HEK293 (cell line): ENCODE results near the gene MYO1G.
A peak's percentile ranks its signal among the peaks of the same experiment; 100 is the strongest.

Source experiments
- CTCF ChIP-seq: fragments of 450-650 bp; formaldehyde crosslinking; IDR thresholded peaks from 2 replicates; pipeline ENCODE4 v1.5.1; 2016; ENCODE audit warnings: missing biosample characterization, missing genetic modification characterization
- PRDM10 ChIP-seq: fragments of 450-650 bp; formaldehyde crosslinking; IDR thresholded peaks from 2 replicates; pipeline ENCODE4 v1.5.1; 2016; ENCODE audit warnings: missing biosample characterization, missing genetic modification characterization
- PRDM6 ChIP-seq: fragments of 450-650 bp; formaldehyde crosslinking; IDR thresholded peaks from 2 replicates; pipeline ENCODE4 v1.5.1; 2017; ENCODE audit warnings: missing biosample characterization, missing genetic modification characterization
- ZBTB49 ChIP-seq: fragments of 450-650 bp; formaldehyde crosslinking; IDR thresholded peaks from 2 replicates; pipeline ENCODE4 v1.5.1; 2016; ENCODE audit warnings: missing biosample characterization, missing genetic modification characterization, low read depth
- ZNF26 ChIP-seq: fragments of 450-650 bp; formaldehyde crosslinking; IDR thresholded peaks from 2 replicates; pipeline ENCODE4 v1.5.1; 2016; ENCODE audit warnings: missing biosample characterization, missing genetic modification characterization
- ZNF274 ChIP-seq, 2 experiments: fragments of 200-500 bp in 1 of 2; fragments of 450-650 bp in 1 of 2; sonication (Bioruptor generic) in 1 of 2; formaldehyde crosslinking in 1 of 2; IDR thresholded peaks; 2 replicates each; pipeline versions ENCODE4 v1.5.1 to v1.6.1; 2014 to 2016; ENCODE audit warnings: borderline replicate concordance in 1 of 2, inconsistent platforms in 1 of 2, low read length in 1 of 2, missing biosample characterization in 1 of 2, missing genetic modification characterization in 1 of 2
- ZNF302 ChIP-seq: fragments of 450-650 bp; formaldehyde crosslinking; IDR thresholded peaks from 2 replicates; pipeline ENCODE4 v1.5.1; 2016; ENCODE audit warnings: missing biosample characterization, missing genetic modification characterization, low read depth
- ZNF350 ChIP-seq: fragments of 450-650 bp; formaldehyde crosslinking; IDR thresholded peaks from 2 replicates; pipeline ENCODE4 v1.5.0; 2017; ENCODE audit warnings: missing biosample characterization, mild to moderate bottlenecking, missing genetic modification characterization
- ZNF488 ChIP-seq: fragments of 450-650 bp; formaldehyde crosslinking; IDR thresholded peaks from 2 replicates; pipeline ENCODE4 v1.5.1; 2016; ENCODE audit warnings: missing biosample characterization, missing genetic modification characterization
- ZNF518A ChIP-seq: fragments of 450-650 bp; formaldehyde crosslinking; conservative IDR thresholded peaks from 2 replicates; pipeline ENCODE4 v1.5.1; 2016; ENCODE audit warnings: low read depth, missing biosample characterization, missing genetic modification characterization
- ZNF521 ChIP-seq: fragments of 450-650 bp; formaldehyde crosslinking; IDR thresholded peaks from 2 replicates; pipeline ENCODE4 v1.5.1; 2017; ENCODE audit warnings: missing biosample characterization, mild to moderate bottlenecking, missing genetic modification characterization
- ZNF626 ChIP-seq: fragments of 450-650 bp; sonication (Bioruptor Pico); formaldehyde crosslinking; IDR thresholded peaks from 2 replicates; pipeline ENCODE4 v1.5.1; 2018; ENCODE audit warnings: missing biosample characterization, missing genetic modification characterization, inconsistent platforms
- ZNF639 ChIP-seq: fragments of 450-650 bp; formaldehyde crosslinking; IDR thresholded peaks from 2 replicates; pipeline ENCODE4 v1.5.1; 2016; ENCODE audit warnings: missing biosample characterization, missing genetic modification characterization
- ZNF660 ChIP-seq: fragments of 450-650 bp; IDR thresholded peaks from 2 replicates; pipeline ENCODE4 v1.5.1; 2018; ENCODE audit warnings: missing biosample characterization, mild to moderate bottlenecking, missing genetic modification characterization
- ZNF707 ChIP-seq: fragments of 450-650 bp; formaldehyde crosslinking; IDR thresholded peaks from 2 replicates; pipeline ENCODE4 v1.5.1; 2016; ENCODE audit warnings: missing biosample characterization, missing genetic modification characterization
- ZNF76 ChIP-seq: fragments of 450-650 bp; formaldehyde crosslinking; IDR thresholded peaks from 2 replicates; pipeline ENCODE4; 2016; ENCODE audit warnings: low read depth, missing biosample characterization, missing genetic modification characterization, borderline replicate concordance
- ZNF843 ChIP-seq: fragments of 450-650 bp; formaldehyde crosslinking; IDR thresholded peaks from 2 replicates; pipeline ENCODE4 v1.5.1; 2016; ENCODE audit warnings: missing biosample characterization, missing genetic modification characterization
- ZSCAN16 ChIP-seq: fragments of 450-650 bp; formaldehyde crosslinking; IDR thresholded peaks from 2 replicates; pipeline ENCODE4 v1.5.1; 2016; ENCODE audit warnings: missing biosample characterization, missing genetic modification characterization

MYO1G gene

GRCh38 chr7:44999245-45000092 lies 20.7 kb upstream of the MYO1G start (continued):
- TF ChIP-seq PRDM10 (no peak; the same call in 1 of the 2 replicates), PRDM6 (tag by site-specific recombination) (no peak), ZNF350 (tag by site-specific recombination) (no peak), ZBTB49 (tag by site-specific recombination) (no peak), CTCF (tag by site-specific recombination) (no peak), ZNF518A (tag by site-specific recombination) (no peak), ZNF488 (tag by site-specific recombination) (no peak), ZNF843 (no peak), ZNF660 (tag by site-specific recombination) (0 out of 2 replicates have a peak, but pooled peaks have one; percentile 20), ZNF26 (tag by site-specific recombination) (no peak), ZNF274 (IDR thresholded peaks at IDR 0.05; ENCODE audit: low read length) (no peak), ZNF274 (tag by site-specific recombination; IDR thresholded peaks at IDR 0.05; ENCODE audit: borderline replicate concordance) (no peak), ZSCAN16 (tag by site-specific recombination) (no peak), ZNF521 (tag by site-specific recombination) (no peak), ZNF76 (peak; percentile 28; the same call in 1 of the 2 replicates), ZNF626 (tag by site-specific recombination) (no peak), ZNF302 (tag by site-specific recombination) (no peak), ZNF707 (tag by site-specific recombination) (no peak), ZNF639 (tag by site-specific recombination) (no peak)
